ENCODE results near the gene KRTAP1-1.
"Not testable (repeated sequence)": the region's sequence is repeated elsewhere in the genome, so short reads cannot be mapped to it uniquely, and the experiment has no call there.

Gene KRTAP1-1

GRCh38 chr17:41010441-41010840 lies 30.8 kb downstream of the KRTAP1-1 start:
- DNase-seq, result no peak

- DNase-seq, result no peak
Observed at GRCh38 chr17:41009936-41010335, 31.3 kb downstream of the KRTAP1-1 start.

- no peak for DNase-seq
Observed at GRCh38 chr17:41009301-41009760, 31.9 kb downstream of the KRTAP1-1 start.

- DNase-seq, result no peak
Observed at GRCh38 chr17:41008811-41009210, 32.4 kb downstream of the KRTAP1-1 start, which contains the start of gene KRTAP3-1. TSS of gene KRTAP3-1 (minus strand) at chr17:41009128. CDS start at chr17:41009074, 54 bp downstream.

- no peak for DNase-seq
Observed at GRCh38 chr17:41004397-41004796, 36.9 kb downstream of the KRTAP1-1 start.

- no peak for DNase-seq
Observed at GRCh38 chr17:41003926-41004325, 37.3 kb downstream of the KRTAP1-1 start.

GRCh38 chr17:41002814-41003213 lies 38.4 kb downstream of the KRTAP1-1 start:
- DNase-seq, result no peak

GRCh38 chr17:41001795-41002194 lies 39.5 kb downstream of the KRTAP1-1 start:
- no peak for DNase-seq

- not testable (repeated sequence) for DNase-seq
Observed at GRCh38 chr17:40999563-40999962, 41.7 kb downstream of the KRTAP1-1 start, which contains the start of gene KRTAP3-2. TSS of gene KRTAP3-2 (minus strand) at chr17:40999906. CDS start at chr17:40999853, 53 bp downstream.

GRCh38 chr17:40997361-40997760 lies 43.9 kb downstream of the KRTAP1-1 start:
- no peak for DNase-seq

- DNase-seq, result no peak
Observed at GRCh38 chr17:40996829-40997228, 44.4 kb downstream of the KRTAP1-1 start.

GRCh38 chr17:40995116-40995515 lies 46.1 kb downstream of the KRTAP1-1 start:
- DNase-seq, result no peak

GRCh38 chr17:40993839-40994238 lies 47.4 kb downstream of the KRTAP1-1 start, which contains the start of gene KRTAP3-3:
TSS of gene KRTAP3-3 (minus strand) at chr17:40994164. CDS start at chr17:40994097, 67 bp downstream.
- no peak for DNase-seq

GRCh38 chr17:40993084-40993483 lies 48.2 kb downstream of the KRTAP1-1 start:
- no peak for DNase-seq

GRCh38 chr17:40992666-40993065 lies 48.6 kb downstream of the KRTAP1-1 start:
- DNase-seq, result no peak
